IPS DF 6.9 (cell line): Measurements from ENCODE around the gene MYO6.
A peak's percentile ranks its signal among the peaks of the same experiment; 100 is the strongest.

Experiments used
- DNase-seq: peaks from one replicate; pipeline ENCODE4 v3.0.0-alpha.2; 2013; ENCODE audit warnings: low read depth, low spot score
- H3K27ac ChIP-seq: one replicate; pipeline ENCODE4 v1.5.1; 2013; ENCODE audit warnings: low read length, control low read depth
- H3K27me3 ChIP-seq: 2 replicates; pipeline ENCODE4 v1.6.1; 2013; ENCODE audit warnings: mild to moderate bottlenecking, low read length; ENCODE audit not compliant: control insufficient read depth, insufficient read depth
- H3K36me3 ChIP-seq: 2 replicates; pipeline ENCODE4 v1.6.1; 2013; ENCODE audit warnings: low read length; ENCODE audit not compliant: control insufficient read depth, insufficient read depth
- H3K4me1 ChIP-seq: 2 replicates; pipeline ENCODE4 v1.6.1; 2013; ENCODE audit warnings: low read length; ENCODE audit not compliant: control insufficient read depth, insufficient read depth
- H3K4me3 ChIP-seq: 2 replicates; pipeline ENCODE4 v1.5.1; 2013; ENCODE audit warnings: mild to moderate bottlenecking, low read length
- H3K9me3 ChIP-seq: 2 replicates; pipeline ENCODE4 v1.6.1; 2013; ENCODE audit warnings: low read length, inconsistent platforms; ENCODE audit not compliant: control insufficient read depth, insufficient read depth
- WGBS: extraction: QIAGEN DNeasy Blood & Tissue Kit; methylation state at CpG from one replicate; pipeline ENCODE4 v1.1.7; 2013; ENCODE audit warnings: mixed read lengths, missing lambda C conversion rate; ENCODE audit not compliant: insufficient read length, insufficient coverage; 5-methylcytosine and 5-hydroxymethylcytosine counted together

The MYO6 gene

GRCh38 chr6:75850026-75850833, 101.2 kb downstream of the MYO6 start:
- no peak for DNase-seq
- WGBS = no CpG with 5 or more reads among the region's 7 CpGs
- no peak overlapping the region for H3K27ac ChIP-seq

GRCh38 chr6:75852721-75853120, 103.7 kb downstream of the MYO6 start:
- no peak overlapping the region for H3K4me3 ChIP-seq
- no peak for DNase-seq
- no peaks in the 10 kb centered on the region for H3K36me3 ChIP-seq
- no peak overlapping the region for H3K27ac ChIP-seq
- H3K4me1 ChIP-seq = no peaks in the 10 kb centered on the region; the same call in 1 of the 2 replicates
- no CpG with 5 or more reads among the region's 4 CpGs for WGBS
- no peaks in the 10 kb centered on the region for H3K27me3 ChIP-seq
- no peaks in the 10 kb centered on the region for H3K9me3 ChIP-seq

More at GRCh38 chr6:75850026-75850833, 101.2 kb downstream of the MYO6 start:
- Histone ChIP-seq H3K36me3 (no peaks in the 10 kb centered on the region), H3K4me1 (no peaks in the 10 kb centered on the region; the same call in 1 of the 2 replicates), H3K27me3 (no peaks in the 10 kb centered on the region), H3K4me3 (no peak overlapping the region), H3K9me3 (no peaks in the 10 kb centered on the region)

- DNase-seq = no peak
- H3K9me3 ChIP-seq = no peaks in the 10 kb centered on the region
- H3K4me3 ChIP-seq = no peak overlapping the region
- H3K27ac ChIP-seq = no peak overlapping the region
- no peaks in the 10 kb centered on the region for H3K36me3 ChIP-seq
- no peaks in the 10 kb centered on the region; the same call in 1 of the 2 replicates for H3K4me1 ChIP-seq
- WGBS = no CpG with 5 or more reads among the region's 2 CpGs
- H3K27me3 ChIP-seq = no peaks in the 10 kb centered on the region
Observed at GRCh38 chr6:75853806-75854205, 104.8 kb downstream of the MYO6 start.

- no peaks in the 10 kb centered on the region for H3K9me3 ChIP-seq
- H3K27me3 ChIP-seq = no peaks in the 10 kb centered on the region
- H3K36me3 ChIP-seq = no peaks in the 10 kb centered on the region
- no peak overlapping the region for H3K27ac ChIP-seq
- peak; percentile 5 for DNase-seq
- WGBS = no CpG with 5 or more reads among the region's 1 CpG
- H3K4me3 ChIP-seq = no peak overlapping the region
- no peaks in the 10 kb centered on the region for H3K4me1 ChIP-seq
Observed at GRCh38 chr6:75855052-75855451, 106.0 kb downstream of the MYO6 start.

GRCh38 chr6:75856902-75857301, 107.9 kb downstream of the MYO6 start:
- Histone ChIP-seq H3K27ac (no peak overlapping the region), H3K9me3 (no peaks in the 10 kb centered on the region), H3K36me3 (no peaks in the 10 kb centered on the region), H3K4me3 (no peak overlapping the region), H3K27me3 (no peaks in the 10 kb centered on the region), H3K4me1 (no peaks in the 10 kb centered on the region)
- no peak for DNase-seq
- WGBS = no CpG with 5 or more reads among the region's 1 CpG

GRCh38 chr6:75863001-75863400, 114.0 kb downstream of the MYO6 start:
- Histone ChIP-seq H3K27me3 (no peaks in the 10 kb centered on the region), H3K4me3 (no peak overlapping the region), H3K9me3 (no peaks in the 10 kb centered on the region), H3K4me1 (no peaks in the 10 kb centered on the region), H3K36me3 (no peaks in the 10 kb centered on the region), H3K27ac (no peak overlapping the region)
- no peak for DNase-seq
- no CpG with 5 or more reads among the region's 3 CpGs for WGBS

- no peak overlapping the region for H3K4me3 ChIP-seq
- H3K4me1 ChIP-seq = no peaks in the 10 kb centered on the region
- WGBS = no CpG with 5 or more reads among the region's 3 CpGs
- H3K36me3 ChIP-seq = no peaks in the 10 kb centered on the region
- no peak overlapping the region for H3K27ac ChIP-seq
- no peaks in the 10 kb centered on the region for H3K9me3 ChIP-seq
- H3K27me3 ChIP-seq = no peaks in the 10 kb centered on the region
- no peak for DNase-seq
Observed at GRCh38 chr6:75863784-75864183, 114.7 kb downstream of the MYO6 start.

- no CpG with 5 or more reads among the region's 2 CpGs for WGBS
- H3K9me3 ChIP-seq = no peaks in the 10 kb centered on the region
- DNase-seq = no peak
Observed at GRCh38 chr6:75864446-75864845, 115.4 kb downstream of the MYO6 start.

GRCh38 chr6:75870389-75870788, 121.3 kb downstream of the MYO6 start:
- no CpG with 5 or more reads among the region's 1 CpG for WGBS
- H3K36me3 ChIP-seq = no peaks in the 10 kb centered on the region
- no peak overlapping the region for H3K27ac ChIP-seq
- H3K4me1 ChIP-seq = no peaks in the 10 kb centered on the region
- no peak overlapping the region for H3K4me3 ChIP-seq
- H3K9me3 ChIP-seq = no peaks in the 10 kb centered on the region
- H3K27me3 ChIP-seq = no peaks in the 10 kb centered on the region
- no peak for DNase-seq

More at GRCh38 chr6:75864446-75864845, 115.4 kb downstream of the MYO6 start:
- H3K27ac ChIP-seq = no peak overlapping the region
- no peak overlapping the region for H3K4me3 ChIP-seq
- no peaks in the 10 kb centered on the region for H3K27me3 ChIP-seq
- H3K36me3 ChIP-seq = no peaks in the 10 kb centered on the region
- no peaks in the 10 kb centered on the region for H3K4me1 ChIP-seq

GRCh38 chr6:75874224-75874623, 125.2 kb downstream of the MYO6 start:
- Histone ChIP-seq H3K4me3 (no peak overlapping the region), H3K27me3 (no peaks in the 10 kb centered on the region), H3K27ac (no peak overlapping the region), H3K4me1 (no peaks in the 10 kb centered on the region), H3K36me3 (no peaks in the 10 kb centered on the region), H3K9me3 (no peaks in the 10 kb centered on the region)
- no CpG with 5 or more reads among the region's 2 CpGs for WGBS
- no peak for DNase-seq

- no peaks in the 10 kb centered on the region for H3K36me3 ChIP-seq
- DNase-seq = no peak
- no peak overlapping the region for H3K27ac ChIP-seq
Observed at GRCh38 chr6:75876152-75876551, 127.1 kb downstream of the MYO6 start.

More at GRCh38 chr6:75876152-75876551, 127.1 kb downstream of the MYO6 start:
- H3K4me3 ChIP-seq = no peak overlapping the region
- no peaks in the 10 kb centered on the region for H3K4me1 ChIP-seq
- no peaks in the 10 kb centered on the region for H3K9me3 ChIP-seq
- H3K27me3 ChIP-seq = no peaks in the 10 kb centered on the region
